ENCODE data around the gene MAP7D3.
"Not testable (repeated sequence)": the region's sequence is repeated elsewhere in the genome, so short reads cannot be mapped to it uniquely, and the experiment has no call there.

Gene MAP7D3

DNA sequence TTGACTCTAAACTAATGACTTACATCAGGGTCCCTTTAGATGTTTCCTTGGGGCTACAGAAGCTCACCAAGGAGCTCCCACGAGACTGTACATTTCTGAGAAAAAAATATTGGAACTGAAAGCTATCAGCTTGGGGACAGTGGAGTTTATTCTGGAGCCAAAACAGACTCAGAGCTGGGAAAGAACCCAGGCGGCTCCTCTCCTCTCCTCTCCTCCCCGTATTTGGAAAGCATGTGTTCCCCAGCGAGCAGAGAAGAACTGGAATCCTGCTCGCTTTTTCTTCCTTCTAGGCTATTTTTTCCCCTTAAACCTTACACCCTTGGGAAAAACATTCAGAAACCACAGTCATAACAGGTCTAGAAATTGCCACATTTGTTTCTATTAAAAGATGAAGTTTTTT is 4.3 kb upstream of the MAP7D3 start:
- no peak for DNase-seq (ENCODE audit: low spot score)

DNA sequence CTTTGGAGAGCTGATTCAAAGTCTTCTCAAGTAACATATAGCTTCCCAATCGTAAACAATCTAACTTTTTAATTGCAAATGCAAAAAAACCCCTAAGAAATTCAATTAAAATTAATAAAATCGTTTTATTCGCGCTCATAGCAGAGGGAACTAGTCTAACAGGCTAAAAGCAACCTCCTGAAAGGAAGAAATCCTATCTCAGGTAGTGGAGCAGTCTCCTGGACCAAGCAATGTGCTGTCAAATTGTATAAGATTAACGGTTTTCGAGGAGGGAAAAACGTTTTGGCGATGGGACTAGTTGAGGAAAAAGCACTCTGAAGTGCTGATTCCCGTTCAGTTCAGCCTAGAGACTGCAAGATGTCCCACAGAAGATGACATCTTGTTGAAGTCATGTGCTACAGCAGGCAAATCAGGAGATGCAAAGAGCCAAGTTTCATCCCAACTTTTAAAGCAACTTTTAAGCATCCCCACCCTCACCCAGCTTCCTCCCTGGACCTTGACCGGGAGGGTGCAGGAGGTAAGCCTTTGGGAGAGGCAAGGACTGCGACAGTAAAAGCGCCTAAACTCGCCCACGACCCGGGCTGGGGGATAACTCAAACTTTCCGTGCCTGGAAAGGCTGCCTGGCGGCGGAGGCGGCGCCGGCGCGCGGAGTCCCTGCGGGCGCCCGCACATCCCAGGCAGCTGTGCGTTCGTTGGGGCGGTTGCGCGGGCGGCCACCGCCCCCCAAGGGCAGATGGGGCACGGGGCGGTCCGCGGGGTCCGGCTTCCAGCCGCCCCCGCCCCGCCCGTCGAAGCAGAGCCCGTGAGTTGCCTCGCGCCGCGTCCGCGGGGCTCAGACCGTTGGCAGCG is 784 bp downstream of the MAP7D3 start:
- DNase-seq (ENCODE audit: low spot score), result peak; percentile 6

DNA sequence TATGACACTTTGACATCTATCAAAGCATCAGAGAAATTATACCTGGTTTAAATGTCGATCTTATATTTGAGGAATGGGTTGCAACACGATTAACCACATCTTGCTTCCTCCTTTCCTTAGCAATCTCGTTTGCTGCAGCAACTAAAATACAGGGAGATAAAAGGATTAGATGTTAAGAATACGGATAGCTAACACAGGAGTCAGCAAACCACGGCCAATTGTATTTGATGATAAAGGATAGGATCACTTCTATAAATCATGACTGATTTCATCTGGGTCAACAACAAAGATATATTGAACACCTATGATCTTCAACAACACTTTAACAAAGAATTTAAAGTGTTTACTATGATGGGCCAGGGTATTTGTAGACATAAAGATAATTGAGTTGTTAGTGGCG is 5.0 kb downstream of the MAP7D3 start:
- no peak for DNase-seq (ENCODE audit: low spot score)

DNA sequence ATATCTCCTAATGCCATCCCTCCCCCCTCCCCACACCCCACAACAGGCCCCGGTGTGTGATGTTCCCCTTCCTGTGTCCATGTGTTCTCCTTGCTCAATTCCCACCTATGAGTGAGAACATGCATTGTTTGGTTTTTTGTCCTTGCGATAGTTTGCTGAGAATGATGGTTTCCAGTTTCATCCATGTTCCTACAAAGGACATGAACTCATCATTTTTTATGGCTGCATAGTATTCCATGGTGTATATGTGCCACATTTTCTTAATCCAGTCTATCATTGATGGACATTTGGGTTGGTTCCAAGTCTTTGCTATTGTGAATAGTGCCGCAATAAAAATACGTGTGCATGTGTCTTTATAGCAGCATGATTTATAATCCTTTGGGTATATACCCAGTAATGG is 13.4 kb downstream of the MAP7D3 start:
- DNase-seq (ENCODE audit: low spot score), result not testable (repeated sequence)

DNA sequence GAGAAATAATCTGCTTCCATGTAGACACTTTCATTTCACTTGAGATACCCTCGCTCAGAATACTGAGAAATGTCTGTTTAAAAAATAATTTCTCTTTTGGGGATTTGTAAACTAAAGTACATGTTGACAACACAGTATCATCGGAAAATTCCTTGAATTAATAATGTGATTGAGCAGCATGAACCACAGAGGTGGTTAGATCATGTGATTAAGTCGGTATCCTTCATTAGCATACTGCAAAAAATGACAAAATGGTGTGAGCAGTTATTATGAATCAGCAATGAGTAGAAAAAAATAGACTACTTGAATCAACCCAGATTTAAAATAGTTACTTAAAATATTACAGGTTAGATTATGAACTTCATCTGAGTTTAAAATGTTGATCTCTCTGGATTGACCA is 14.1 kb downstream of the MAP7D3 start:
- DNase-seq (ENCODE audit: low spot score), result no peak

DNA sequence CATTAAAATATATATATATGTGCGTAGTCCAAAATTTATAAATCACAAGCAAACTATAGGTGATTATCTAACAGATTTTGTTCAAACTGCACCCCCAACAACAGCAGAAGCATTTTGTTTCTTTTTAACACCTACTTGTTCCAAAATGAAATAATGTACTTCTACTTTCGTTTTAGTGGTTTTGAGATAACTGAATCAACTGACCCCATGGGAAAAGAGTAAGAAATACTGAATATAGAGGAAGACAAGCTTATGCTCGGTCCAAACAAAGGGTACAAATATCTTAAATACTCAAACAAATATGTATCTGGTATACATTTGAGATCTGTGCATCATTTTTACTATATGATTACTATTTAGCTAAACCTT is 22.4 kb downstream of the MAP7D3 start:
- DNase-seq (ENCODE audit: low spot score), result no peak

DNA sequence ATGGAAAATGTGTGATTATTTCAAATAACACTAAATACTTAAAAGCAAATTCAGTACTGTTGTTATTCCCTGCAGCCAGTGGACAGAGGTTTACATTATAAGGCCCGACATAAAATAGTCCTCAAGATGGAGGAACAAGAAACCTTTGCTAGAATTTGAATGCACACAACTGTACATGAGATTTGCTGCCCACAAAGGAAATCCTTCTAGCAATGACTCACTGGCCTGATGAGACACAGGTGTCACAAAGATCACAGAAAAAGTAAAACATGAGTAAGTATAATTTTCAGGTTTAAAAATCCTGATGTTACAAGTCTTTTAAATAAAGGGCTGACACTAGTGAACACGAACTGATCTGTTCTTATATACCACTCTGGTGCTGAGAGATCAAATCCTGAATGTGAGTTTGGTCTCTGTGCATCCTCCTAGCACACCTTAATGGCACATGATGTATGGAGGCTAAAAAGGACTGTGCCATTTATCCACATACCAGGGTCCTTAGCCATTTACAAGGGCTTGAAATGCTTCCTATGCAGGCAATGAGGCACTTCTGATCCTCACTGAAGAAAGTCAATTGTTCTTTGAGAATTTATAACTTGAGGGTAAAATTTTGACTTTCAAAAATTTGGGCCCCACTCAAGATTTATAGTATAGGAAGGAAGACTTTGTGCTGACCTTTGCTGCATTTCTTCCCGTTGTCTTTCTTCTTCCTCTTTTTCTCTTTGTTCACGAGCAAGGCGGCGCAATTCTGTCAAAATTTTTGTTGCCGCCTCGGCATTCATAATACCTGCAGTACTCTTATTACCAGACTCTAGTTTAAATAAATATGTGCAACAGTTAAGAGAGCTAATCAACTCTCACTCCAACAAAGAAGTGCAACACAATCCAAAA is 23.0 kb downstream of the MAP7D3 start:
- peak; percentile 36 for DNase-seq (ENCODE audit: low spot score)

DNA sequence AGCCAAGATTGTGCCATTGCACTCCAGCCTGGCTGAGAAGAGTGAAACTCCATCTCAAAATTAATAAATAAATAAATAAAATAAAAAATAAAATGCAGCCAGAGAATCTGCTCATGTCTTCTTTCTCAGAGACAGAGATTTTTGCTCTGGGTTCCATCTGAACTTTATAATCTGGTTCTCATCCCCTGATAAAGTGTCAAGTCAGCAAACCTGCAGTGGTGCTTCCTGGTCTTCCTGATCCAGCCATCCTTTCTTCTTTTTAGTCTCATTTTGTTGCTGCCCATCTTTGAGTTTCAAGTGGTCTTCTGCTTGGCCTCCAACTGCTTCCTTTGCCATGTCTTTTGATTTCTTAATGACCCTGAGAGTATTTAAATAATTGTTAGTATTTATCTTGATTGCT is 24.1 kb downstream of the MAP7D3 start:
- DNase-seq (ENCODE audit: low spot score), result no peak

DNA sequence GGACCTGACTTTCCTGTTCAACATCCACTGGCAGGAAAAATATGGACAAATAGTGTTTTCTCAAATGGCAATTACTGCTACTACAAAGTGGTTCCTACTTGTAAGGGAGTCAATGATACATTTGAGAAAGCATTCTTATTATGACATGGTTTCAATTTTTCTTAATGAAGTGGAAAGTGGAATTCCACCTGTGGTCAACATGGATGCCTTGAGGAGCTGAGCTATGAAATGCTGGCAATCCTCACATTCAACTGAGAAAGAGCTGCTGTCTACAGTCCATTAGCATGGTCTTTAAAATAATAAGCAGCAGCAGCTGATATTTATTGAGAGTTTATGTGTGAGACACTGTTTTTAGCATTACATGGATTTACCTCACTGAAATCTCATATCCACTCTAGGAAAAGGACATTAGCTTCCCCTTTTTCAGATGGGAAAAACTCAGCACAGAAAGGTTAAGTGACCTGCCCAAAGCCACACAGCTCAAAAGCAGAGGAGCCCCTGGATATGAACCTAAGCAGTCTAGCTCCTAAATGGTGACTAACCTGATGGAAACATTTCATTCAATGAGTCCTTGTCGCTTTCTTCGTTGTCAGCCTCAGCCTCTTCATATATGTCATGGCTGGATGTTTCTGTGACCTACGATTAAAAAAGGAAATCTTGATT is 29.2 kb downstream of the MAP7D3 start:
- peak; percentile 16 for DNase-seq (ENCODE audit: low spot score)

DNA sequence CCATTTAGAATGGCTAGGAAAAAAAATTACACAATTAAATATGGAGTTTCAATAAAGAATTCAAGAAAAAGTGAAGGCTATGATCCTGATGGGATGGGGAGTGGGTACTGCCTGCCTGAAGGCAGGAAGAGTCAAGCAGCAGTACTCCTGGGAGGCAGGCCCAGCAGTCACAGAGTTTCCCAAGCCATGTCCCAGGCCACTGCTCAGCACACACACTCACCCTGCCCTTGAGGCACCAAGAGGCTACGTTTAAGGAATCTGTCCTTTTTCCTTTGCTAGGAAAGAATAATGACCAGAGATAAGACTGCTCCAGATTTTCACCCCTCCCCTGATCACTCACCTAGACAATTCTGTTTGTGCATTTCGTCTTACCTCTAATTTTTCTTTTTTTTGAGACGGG is 30.2 kb downstream of the MAP7D3 start:
- DNase-seq (ENCODE audit: low spot score), result no peak

DNA sequence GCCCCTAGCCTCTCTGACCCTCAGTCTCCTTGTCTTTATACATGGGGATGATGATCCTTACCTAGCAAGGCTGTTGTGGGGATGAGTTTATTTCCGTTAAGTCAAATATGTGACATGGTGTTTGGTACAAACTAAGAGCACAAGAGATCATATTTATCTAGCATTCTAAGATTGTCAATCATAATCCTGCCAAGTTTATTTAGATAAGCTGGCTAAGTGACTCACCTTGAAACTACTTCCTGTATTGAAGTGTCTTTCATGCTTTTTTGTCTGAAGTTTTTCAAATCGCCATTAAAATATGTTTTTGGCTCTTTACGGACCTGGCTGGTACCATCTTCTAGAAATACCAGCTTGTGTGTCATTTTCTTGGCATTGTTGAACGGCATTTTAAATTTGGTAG is 30.7 kb downstream of the MAP7D3 start:
- DNase-seq (ENCODE audit: low spot score), result no peak

DNA sequence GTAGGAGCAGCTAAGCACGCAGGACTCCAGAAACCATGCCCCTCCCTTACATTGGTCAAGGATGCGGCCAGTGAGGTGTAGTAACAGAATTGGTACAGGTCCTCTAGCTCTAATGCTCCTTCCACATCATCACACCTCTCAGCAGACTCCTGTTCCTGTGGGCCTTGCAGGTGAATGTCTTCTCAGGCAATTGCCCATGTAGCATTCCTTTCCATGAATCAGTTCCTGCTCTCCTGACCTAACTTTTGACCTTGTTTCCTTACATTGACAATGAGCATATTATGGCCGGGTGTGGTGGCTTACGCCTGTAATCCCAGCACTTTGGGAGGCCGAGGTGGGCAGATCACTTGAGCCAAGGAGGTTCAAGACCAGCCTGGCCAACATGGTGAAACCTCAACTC is 31.3 kb downstream of the MAP7D3 start:
- peak; percentile 43 for DNase-seq (ENCODE audit: low spot score)

DNA sequence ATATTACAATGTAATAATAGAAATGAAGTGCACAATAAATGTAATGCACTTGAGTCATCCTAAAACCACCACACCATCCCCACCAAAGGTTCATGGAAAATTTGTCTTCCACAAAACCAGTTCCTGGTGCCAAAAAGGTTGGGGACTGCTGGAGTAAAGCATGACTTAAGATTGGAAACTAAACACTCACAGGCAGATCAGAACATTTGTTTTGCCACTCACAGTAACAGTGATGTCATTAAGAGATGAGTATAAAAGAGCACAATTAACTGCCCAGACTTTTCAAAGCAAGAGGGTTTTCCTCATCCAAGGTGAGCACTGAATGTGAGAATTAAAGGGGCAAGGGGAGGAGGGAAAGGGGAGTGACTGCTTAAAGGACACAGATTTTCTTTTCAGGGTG is 35.6 kb downstream of the MAP7D3 start:
- DNase-seq (ENCODE audit: low spot score), result peak; percentile 36

DNA sequence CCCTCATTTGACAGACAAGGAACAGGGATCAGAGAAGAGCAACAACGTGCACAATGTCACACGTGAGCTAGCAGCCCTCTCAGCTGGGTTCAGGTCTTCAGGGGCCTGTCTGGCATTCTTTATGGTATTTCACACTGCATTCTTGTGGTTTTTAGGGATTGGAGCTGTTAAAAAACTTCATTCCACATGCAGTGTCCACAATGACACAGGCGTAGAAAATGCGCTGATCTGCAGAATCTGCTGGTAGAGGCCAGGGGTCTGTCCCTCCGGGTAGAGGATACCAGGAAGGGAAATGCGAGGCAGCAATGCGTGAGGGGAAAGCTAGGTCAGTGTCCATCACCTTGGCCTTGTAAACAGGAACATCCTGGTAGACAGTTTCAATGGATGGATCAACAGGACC is 36.6 kb downstream of the MAP7D3 start:
- DNase-seq (ENCODE audit: low spot score), result peak; percentile 95

DNA sequence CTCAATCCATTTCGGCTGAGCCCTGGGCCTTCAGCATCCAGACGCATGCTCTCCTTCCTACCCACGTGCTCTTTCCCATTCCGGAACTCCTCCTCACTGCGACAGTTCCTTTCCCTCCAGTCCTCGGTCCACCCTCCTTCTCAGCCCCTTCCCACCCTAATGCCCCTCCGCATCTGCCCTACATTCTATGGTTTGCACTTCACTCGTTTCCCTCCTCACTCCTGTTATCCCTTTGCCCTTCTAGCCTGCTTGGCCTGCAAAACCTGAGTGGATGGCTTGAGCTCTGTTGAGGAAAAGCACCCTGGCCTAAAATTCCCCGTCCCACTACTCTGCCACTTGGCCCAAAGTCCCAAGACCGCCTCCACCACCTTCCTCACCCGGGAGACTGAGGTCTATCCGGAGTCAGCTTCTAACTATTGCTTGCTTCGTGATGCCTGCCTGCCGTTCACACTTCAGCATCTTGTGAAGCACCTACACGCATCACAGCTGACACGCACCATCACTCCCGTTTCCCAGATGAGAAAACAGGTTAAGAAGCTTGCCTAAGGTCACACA is 38.6 kb downstream of the MAP7D3 start:
- no peak for DNase-seq (ENCODE audit: low spot score)

DNA sequence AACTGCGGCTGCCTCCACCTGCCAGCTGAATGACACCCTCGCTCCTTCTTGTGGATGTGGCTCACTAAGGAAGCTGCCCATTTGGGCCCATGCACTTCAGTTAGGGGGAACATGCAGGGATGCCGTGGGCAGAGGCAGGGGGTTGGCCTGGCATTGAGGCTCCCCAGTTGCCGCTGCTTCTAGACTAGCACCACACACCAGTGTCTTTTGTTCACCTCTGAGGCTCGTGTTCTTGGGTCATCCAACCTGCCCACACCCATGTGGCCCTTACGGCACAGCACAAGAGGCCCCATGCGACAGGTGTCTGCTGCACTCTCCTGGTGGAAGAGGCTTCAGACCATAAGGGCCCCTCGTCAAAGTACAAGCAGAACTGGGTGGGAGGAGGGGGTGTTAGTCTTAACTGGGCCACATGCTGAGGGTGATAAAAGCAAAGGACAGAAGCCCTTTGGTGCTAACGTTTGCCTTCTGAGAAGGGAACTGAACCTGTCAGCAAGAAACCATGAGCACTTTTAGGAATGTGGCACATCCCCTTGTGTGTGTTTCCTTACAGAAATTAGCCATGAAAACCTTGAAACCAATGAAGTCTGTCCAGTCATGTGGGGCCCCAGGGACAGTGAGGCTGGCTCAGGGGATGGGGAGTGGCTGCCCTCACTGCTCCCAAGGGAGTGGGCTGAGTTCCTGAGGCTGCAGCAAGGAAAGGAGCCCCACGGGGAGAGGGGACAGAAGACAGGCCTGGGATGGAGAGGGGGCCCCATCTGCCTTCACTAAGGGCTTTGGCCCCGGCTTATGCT is 39.2 kb downstream of the MAP7D3 start:
- no peak for DNase-seq (ENCODE audit: low spot score)

DNA sequence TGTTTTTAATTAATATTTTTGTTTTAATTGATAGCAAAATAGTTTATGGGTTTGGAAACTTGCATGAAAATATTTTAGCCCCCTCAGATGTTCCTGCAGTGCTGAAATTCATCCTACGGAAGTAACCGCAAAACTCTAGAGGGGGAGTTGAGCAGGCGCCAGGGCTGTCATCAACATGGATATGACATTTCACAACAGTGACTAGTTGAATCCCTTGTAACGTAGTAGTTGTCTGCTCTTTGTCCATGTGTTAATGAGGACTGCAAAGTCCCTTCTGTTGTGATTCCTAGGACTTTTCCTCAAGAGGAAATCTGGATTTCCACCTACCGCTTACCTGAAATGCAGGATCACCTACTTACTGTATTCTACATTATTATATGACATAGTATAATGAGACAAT is 40.4 kb downstream of the MAP7D3 start:
- no peak for DNase-seq (ENCODE audit: low spot score)

DNA sequence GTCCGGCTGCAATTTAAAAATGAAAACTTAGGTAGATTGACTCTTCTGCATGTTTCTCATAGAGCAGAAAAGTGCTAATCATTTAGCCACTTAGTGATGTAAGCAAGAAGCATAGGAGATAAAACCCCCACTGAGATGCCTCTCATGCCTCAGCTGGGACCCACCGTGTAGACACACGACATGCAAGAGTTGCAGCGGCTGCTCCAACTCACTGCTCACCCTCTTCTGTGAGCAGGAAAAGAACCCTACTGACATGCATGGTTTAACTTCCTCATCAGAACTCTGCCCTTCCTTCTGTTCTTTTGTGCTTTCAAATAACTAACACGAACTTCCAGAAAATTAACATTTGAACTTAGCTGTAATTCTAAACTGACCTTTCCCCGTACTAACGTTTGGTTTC is 41.0 kb downstream of the MAP7D3 start:
- DNase-seq (ENCODE audit: low spot score), result peak; percentile 71

DNA sequence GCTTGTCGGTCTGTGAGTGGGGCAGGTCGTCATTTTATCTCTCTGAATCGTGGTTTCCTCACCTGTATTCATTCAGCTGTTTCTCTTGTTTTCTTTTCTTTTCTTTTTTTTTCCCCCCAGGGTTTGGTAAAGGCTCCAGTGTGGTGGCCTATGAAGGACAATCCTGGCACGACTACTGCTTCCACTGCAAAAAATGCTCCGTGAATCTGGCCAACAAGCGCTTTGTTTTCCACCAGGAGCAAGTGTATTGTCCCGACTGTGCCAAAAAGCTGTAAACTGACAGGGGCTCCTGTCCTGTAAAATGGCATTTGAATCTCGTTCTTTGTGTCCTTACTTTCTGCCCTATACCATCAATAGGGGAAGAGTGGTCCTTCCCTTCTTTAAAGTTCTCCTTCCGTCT is 41.4 kb downstream of the MAP7D3 start:
- DNase-seq (ENCODE audit: low spot score), result no peak

DNA sequence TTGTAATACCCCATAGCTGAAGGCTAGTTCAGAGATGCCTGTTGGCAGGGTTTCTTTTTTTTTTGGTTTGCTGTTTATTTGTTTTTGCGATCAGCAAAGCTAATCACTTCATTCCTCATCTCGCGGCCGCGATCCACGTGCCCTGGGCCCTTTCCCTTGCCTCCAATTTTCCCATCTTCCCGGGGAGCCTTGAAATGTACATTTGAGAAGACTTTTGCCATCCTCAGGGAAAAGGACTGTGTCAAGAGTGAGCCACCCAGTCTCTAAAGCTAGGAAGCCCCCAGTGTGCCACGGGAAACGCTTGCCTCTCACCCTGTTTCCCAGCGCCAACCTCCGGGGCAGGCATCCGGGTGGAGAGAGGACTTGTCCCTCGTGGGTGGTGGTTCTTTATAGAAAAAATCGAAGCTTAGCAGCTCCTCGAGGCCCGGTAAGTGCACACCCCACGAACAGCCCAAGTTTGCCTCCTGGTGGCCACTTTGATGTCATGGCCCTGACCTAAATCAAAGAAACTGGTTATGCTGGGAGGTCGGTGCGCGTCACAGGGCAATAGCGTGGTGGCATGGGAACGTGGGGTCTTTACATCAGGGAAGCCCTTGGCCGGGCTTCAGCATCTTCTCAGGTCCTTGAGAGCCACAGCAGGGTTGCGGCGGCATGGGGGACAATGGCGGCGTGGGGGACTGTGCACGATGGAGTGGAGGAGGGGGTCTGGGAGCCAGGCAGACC is 42.0 kb downstream of the MAP7D3 start:
- peak; percentile 43 for DNase-seq (ENCODE audit: low spot score)

DNA sequence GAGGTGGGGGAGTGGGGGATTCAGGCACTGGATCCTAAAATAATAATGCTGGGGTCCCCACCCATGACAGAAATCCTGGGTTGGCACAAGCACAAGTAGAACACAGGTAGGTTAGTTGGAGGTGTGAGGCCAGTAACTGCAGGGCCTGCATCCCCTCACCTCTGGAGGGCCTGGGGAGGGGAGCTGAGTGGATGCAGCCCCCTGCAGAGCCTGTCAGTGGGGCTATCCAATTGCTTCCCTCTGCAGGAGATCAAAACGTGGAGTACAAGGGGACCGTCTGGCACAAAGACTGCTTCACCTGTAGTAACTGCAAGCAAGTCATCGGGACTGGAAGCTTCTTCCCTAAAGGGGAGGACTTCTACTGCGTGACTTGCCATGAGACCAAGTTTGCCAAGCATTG is 43.7 kb downstream of the MAP7D3 start:
- no peak for DNase-seq (ENCODE audit: low spot score)
